HL-60 (cell line): ENCODE results near the gene AMPD3.

Source experiments
- DNase-seq, 2 experiments: peaks; one replicate each; pipeline ENCODE4 v3.0.0-alpha.2; 2010 to 2020; ENCODE audit warnings: low read depth in 1 of 2, low spot score in 1 of 2
- H3K27ac ChIP-seq: fragments of 250-450 bp; sonication (Bioruptor Pico); replicated peaks from 2 replicates; pipeline ENCODE4 v1.5.1; 2020; ENCODE audit warnings: mild to moderate bottlenecking, moderate library complexity
- H3K27me3 ChIP-seq: fragments of 250-450 bp; sonication (Bioruptor Pico); 2 replicates; pipeline ENCODE4 v1.5.1; 2021; ENCODE audit warnings: mild to moderate bottlenecking, moderate library complexity; ENCODE audit not compliant: insufficient read depth, poor library complexity, severe bottlenecking
- H3K4me3 ChIP-seq: replicated peaks from 2 replicates; pipeline ENCODE4 v1.5.1; 2011; ENCODE audit warnings: mild to moderate bottlenecking, control low read depth, low read length; ENCODE audit not compliant: insufficient read depth
- GABPA ChIP-seq: IDR thresholded peaks from 2 replicates; pipeline ENCODE4 v1.6.1; 2012; ENCODE audit warnings: low read depth
- POLR2AphosphoS5 ChIP-seq: IDR thresholded peaks from 2 replicates; pipeline ENCODE4 v1.6.1; 2012; ENCODE audit warnings: low read depth
- REST ChIP-seq: IDR thresholded peaks from 2 replicates; pipeline ENCODE4 v1.6.1; 2012; ENCODE audit warnings: low read depth; ENCODE audit not compliant: insufficient replicate concordance
- SPI1 ChIP-seq: IDR thresholded peaks from 2 replicates; pipeline ENCODE4 v1.6.1; 2012; ENCODE audit warnings: low read depth, mild to moderate bottlenecking, borderline replicate concordance
- TF ChIP-seq, protein P1 (sequence below): IDR thresholded peaks from one replicate; pipeline ENCODE4 v1.5.1; 2011; ENCODE audit warnings: low read length, control low read depth, inconsistent platforms; ENCODE audit not compliant: insufficient read depth

AMPD3 gene

DNA sequence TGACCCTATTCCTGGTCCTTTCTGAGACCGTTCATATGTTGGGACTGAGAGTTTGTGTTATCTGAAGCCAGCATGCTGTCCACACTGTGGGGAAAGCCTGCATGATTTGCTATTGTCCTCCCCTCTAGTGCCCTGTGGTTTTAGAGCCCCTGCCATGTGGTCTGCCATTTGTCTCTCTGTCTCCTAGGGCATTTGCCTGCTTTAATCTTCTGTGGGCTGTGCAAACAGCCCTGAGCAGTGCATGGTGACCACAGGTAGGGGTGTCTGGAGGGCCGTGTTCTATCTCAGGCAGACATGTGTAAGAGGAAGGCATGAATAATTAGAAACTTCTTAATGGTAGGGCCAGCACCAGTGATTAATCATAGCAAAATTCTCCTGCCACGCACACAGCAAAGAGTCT lies 23.0 kb downstream of the AMPD3 start:
- no peak for DNase-seq
- Histone ChIP-seq H3K4me3 (no peak overlapping the region), H3K27ac (no peak overlapping the region), H3K27me3 (no peaks in the 10 kb centered on the region)
- no peak for TF ChIP-seq POLR2AphosphoS5

- H3K27ac ChIP-seq: no peak overlapping the region
- H3K27me3 ChIP-seq: no peaks in the 10 kb centered on the region
- no peak overlapping the region for H3K4me3 ChIP-seq
- DNase-seq: no peak
- TF ChIP-seq POLR2AphosphoS5: no peak
- TF ChIP-seq GABPA: no peak
- no peak for TF ChIP-seq REST
- TF ChIP-seq, protein P1, sequence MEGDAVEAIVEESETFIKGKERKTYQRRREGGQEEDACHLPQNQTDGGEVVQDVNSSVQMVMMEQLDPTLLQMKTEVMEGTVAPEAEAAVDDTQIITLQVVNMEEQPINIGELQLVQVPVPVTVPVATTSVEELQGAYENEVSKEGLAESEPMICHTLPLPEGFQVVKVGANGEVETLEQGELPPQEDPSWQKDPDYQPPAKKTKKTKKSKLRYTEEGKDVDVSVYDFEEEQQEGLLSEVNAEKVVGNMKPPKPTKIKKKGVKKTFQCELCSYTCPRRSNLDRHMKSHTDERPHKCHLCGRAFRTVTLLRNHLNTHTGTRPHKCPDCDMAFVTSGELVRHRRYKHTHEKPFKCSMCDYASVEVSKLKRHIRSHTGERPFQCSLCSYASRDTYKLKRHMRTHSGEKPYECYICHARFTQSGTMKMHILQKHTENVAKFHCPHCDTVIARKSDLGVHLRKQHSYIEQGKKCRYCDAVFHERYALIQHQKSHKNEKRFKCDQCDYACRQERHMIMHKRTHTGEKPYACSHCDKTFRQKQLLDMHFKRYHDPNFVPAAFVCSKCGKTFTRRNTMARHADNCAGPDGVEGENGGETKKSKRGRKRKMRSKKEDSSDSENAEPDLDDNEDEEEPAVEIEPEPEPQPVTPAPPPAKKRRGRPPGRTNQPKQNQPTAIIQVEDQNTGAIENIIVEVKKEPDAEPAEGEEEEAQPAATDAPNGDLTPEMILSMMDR: no peak
- TF ChIP-seq SPI1: no peak
Observed at GRCh38 chr11:10478574-10479550, 23.8 kb downstream of the AMPD3 start.

GRCh38 chr11:10480026-10480425 lies 25.0 kb downstream of the AMPD3 start:
- H3K27me3 ChIP-seq: no peaks in the 10 kb centered on the region
- no peak overlapping the region for H3K4me3 ChIP-seq
- no peak for DNase-seq
- no peak overlapping the region for H3K27ac ChIP-seq
- TF ChIP-seq POLR2AphosphoS5: no peak
- no peak for TF ChIP-seq SPI1
- no peak for TF ChIP-seq GABPA
- no peak for TF ChIP-seq REST
- TF ChIP-seq, protein P1: no peak

- Histone ChIP-seq H3K27ac (no peak overlapping the region), H3K27me3 (no peaks in the 10 kb centered on the region), H3K4me3 (no peak overlapping the region)
- TF ChIP-seq REST: no peak
- TF ChIP-seq, protein P1: no peak
- no peak for TF ChIP-seq POLR2AphosphoS5
- no peak for TF ChIP-seq GABPA
- no peak for TF ChIP-seq SPI1
- DNase-seq: no peak
Observed at GRCh38 chr11:10480760-10481159, 25.7 kb downstream of the AMPD3 start.
